Naive thymus-derived CD4-positive, alpha-beta T cell (primary cell): ENCODE results near the gene PDCD1LG2. TPM values are rescaled to one million over a fixed set of nuclear protein-coding genes. Genes with fewer than 3 reads are reported as not detected.

Experiments used
- ATAC-seq: fragments of 150-1000 bp; cut with Tn5 transposase; 2 replicates; pipeline ENCODE4 v1.10.0; 2021; ENCODE audit warnings: mild to moderate bottlenecking, moderate library complexity
- CTCF ChIA-PET: fragments of 350-600 bp; sonication (Branson Sonifier 250); formaldehyde crosslinking; loops from one replicate; lab custom pipeline; 2021; ENCODE audit warnings: antibody characterized with exemption; lab: Charles Lee
- POLR2A ChIA-PET: fragments of 350-600 bp; sonication (Branson Sonifier 250); formaldehyde crosslinking; loops from one replicate; lab custom pipeline; 2021; ENCODE audit warnings: antibody characterized with exemption, inconsistent platforms; lab: Charles Lee
- DNase-seq, 9 donors: peaks; one replicate each; pipeline versions ENCODE4 v3.0.0 to v3.0.0-alpha.2; 2020 to 2022; ENCODE audit warnings: mixed read lengths in 1 of 9
- H3K27ac ChIP-seq: one replicate; pipeline ENCODE4 v1.7.0; 2013; ENCODE audit warnings: mild to moderate bottlenecking, low read depth, low read length, moderate library complexity
- H3K27me3 ChIP-seq, 2 donors: one replicate each; pipeline ENCODE4 v1.7.0; 2013; ENCODE audit warnings: low read length in 2 of 2, mild to moderate bottlenecking in 2 of 2, moderate library complexity in 2 of 2; ENCODE audit not compliant: control insufficient read depth in 2 of 2, insufficient read depth in 2 of 2
- H3K36me3 ChIP-seq, 3 experiments: 1 replicate in 2 of 3; 2 replicates in 1 of 3; pipeline ENCODE4 v1.7.0; 2013; ENCODE audit warnings: low read length in 3 of 3, mild to moderate bottlenecking in 3 of 3, moderate library complexity in 1 of 3; ENCODE audit not compliant: insufficient read depth in 3 of 3, control insufficient read depth in 2 of 3
- H3K4me1 ChIP-seq, 2 donors: one replicate each; pipeline ENCODE4 v1.7.0; 2013; ENCODE audit warnings: low read length in 2 of 2, mild to moderate bottlenecking in 2 of 2, moderate library complexity in 1 of 2; ENCODE audit not compliant: control insufficient read depth in 2 of 2, insufficient read depth in 2 of 2
- H3K4me3 ChIP-seq: 2 replicates; pipeline ENCODE4 v1.7.0; 2013; ENCODE audit warnings: mild to moderate bottlenecking, low read length
- H3K9me3 ChIP-seq, 3 experiments: 1 replicate in 2 of 3; 2 replicates in 1 of 3; pipeline ENCODE4 v1.7.0; 2013; ENCODE audit warnings: low read length in 3 of 3; ENCODE audit not compliant: control insufficient read depth in 2 of 3
- H3K27ac Mint-ChIP-seq, 9 donors: one replicate each; pipeline ENCODE4 v1.8.0; 2020 to 2022; ENCODE audit warnings: mixed read lengths in 9 of 9, mild to moderate bottlenecking in 8 of 9, moderate library complexity in 5 of 9, inconsistent platforms in 2 of 9
- H3K27me3 Mint-ChIP-seq, 5 donors: one replicate each; pipeline ENCODE4 v1.8.0; 2021 to 2022; ENCODE audit warnings: mixed read lengths in 5 of 5, mild to moderate bottlenecking in 1 of 5
- H3K36me3 Mint-ChIP-seq, 5 donors: one replicate each; pipeline ENCODE4 v1.8.0; 2020 to 2022; ENCODE audit warnings: mixed read lengths in 5 of 5, mild to moderate bottlenecking in 3 of 5, inconsistent platforms in 1 of 5
- H3K4me1 Mint-ChIP-seq, 7 donors: one replicate each; pipeline ENCODE4 v1.8.0; 2020 to 2022; ENCODE audit warnings: mixed read lengths in 7 of 7, mild to moderate bottlenecking in 3 of 7, inconsistent platforms in 1 of 7
- H3K4me3 Mint-ChIP-seq, 10 donors: one replicate each; pipeline ENCODE4 v1.8.0; 2020 to 2022; ENCODE audit warnings: mild to moderate bottlenecking in 10 of 10, mixed read lengths in 10 of 10, moderate library complexity in 6 of 10, inconsistent platforms in 2 of 10
- H3K9me3 Mint-ChIP-seq, 11 donors: one replicate each; pipeline ENCODE4 v1.8.0; 2020 to 2022; ENCODE audit warnings: mixed read lengths in 11 of 11, mild to moderate bottlenecking in 4 of 11, inconsistent platforms in 1 of 11, moderate library complexity in 1 of 11
- intact Hi-C, 2 donors: fragments of 100-400 bp; cut with micrococcal nuclease; formaldehyde crosslinking; loops; one replicate each; pipeline ENCODE4 v1.15.1; 2023
- polyA plus RNA-seq, 2 donors: library from polyadenylated mRNA; unstranded; fragments of 300-500 nt; fragmentation: Illumina TruSeq; gene quantifications; one replicate each; pipeline ENCODE4 v1.2.3, GENCODE V29; 2021
- total RNA-seq, 6 experiments: library from RNA in 5 of 6; stranded (reverse) in 5 of 6; gene quantifications; 1 replicate in 5 of 6; 2 replicates in 1 of 6; pipeline ENCODE4 v1.2.3 and lab custom pipeline; 2021 to 2026

Gene PDCD1LG2
- total and polyA plus RNA-seq, 7 experiments from 2014 or later: 0.16 to 7.4 (median 0.32) TPM; not detected in 2

GRCh38 chr9:5549658-5550650, 39.6 kb downstream of the PDCD1LG2 start:
- ChIA-PET CTCF (interaction anchor here (0.6 to 1.0 kb wide), 3 partner anchors 26 to 100 kb away, joined by 3 read pairs; partner anchors contain the start of gene CD274), POLR2A (interaction anchor here (1.0 kb wide), 1 partner anchor 8 kb away, joined by 6 read pairs; no protein-coding TSS in a partner anchor)
- Mint-ChIP-seq H3K36me3 (peaks cover 0 to 64% (median 0%) of the 10 kb centered on the region in 5 donors), H3K9me3 (peaks cover 0 to 6% (median 0%) of the 10 kb centered on the region in 11 donors), H3K4me1 (peaks cover 0 to 6% (median 0%) of the 10 kb centered on the region in 7 donors), H3K27me3 (peaks cover 0 to 4% (median 0%) of the 10 kb centered on the region in 5 donors), H3K27ac (peak overlapping the region in 1 of 9 donors; percentile 30), H3K4me3 (no peak overlapping the region)
- Histone ChIP-seq H3K27me3 (no peaks in the 10 kb centered on the region), H3K27ac (no peak overlapping the region), H3K36me3 (no peaks in the 10 kb centered on the region), H3K9me3 (no peaks in the 10 kb centered on the region), H3K4me1 (no peaks in the 10 kb centered on the region), H3K4me3 (no peak overlapping the region)
- intact Hi-C loops: loop anchor here in 1 of 2 donors (2.0 kb wide), 1 partner anchor 19 kb away; no protein-coding TSS in a partner anchor
- ATAC-seq (no peak), DNase-seq (no peak)

- H3K4me3 ChIP-seq: no peak overlapping the region
- H3K9me3 Mint-ChIP-seq: peaks cover 0 to 6% (median 0%) of the 10 kb centered on the region in 11 donors
- no peaks in the 10 kb centered on the region for H3K36me3 ChIP-seq
- H3K27ac ChIP-seq: no peak overlapping the region
- intact Hi-C loops: loop anchor here in 1 of 2 donors (2.0 kb wide), 1 partner anchor 21 kb away; no protein-coding TSS in a partner anchor
- H3K27ac Mint-ChIP-seq: peak overlapping the region in 1 of 9 donors; percentile 31
- H3K27me3 Mint-ChIP-seq: peaks cover 0 to 4% (median 0%) of the 10 kb centered on the region in 5 donors
- no peaks in the 10 kb centered on the region for H3K4me1 ChIP-seq
- H3K9me3 ChIP-seq: no peaks in the 10 kb centered on the region
- H3K36me3 Mint-ChIP-seq: peaks cover 0 to 71% (median 0%) of the 10 kb centered on the region in 5 donors
- peaks cover 0 to 16% (median 6%) of the 10 kb centered on the region in 7 donors for H3K4me1 Mint-ChIP-seq
- ATAC-seq: no peak
- no peaks in the 10 kb centered on the region for H3K27me3 ChIP-seq
- no peak for DNase-seq
- H3K4me3 Mint-ChIP-seq: no peak overlapping the region
- POLR2A ChIA-PET: interaction anchor here (1.9 kb wide), 1 partner anchor 12 kb away, joined by 7 read pairs; no protein-coding TSS in a partner anchor
- CTCF ChIA-PET: no interaction called here
Observed at GRCh38 chr9:5551368-5552150, 41.2 kb downstream of the PDCD1LG2 start.

- Mint-ChIP-seq H3K9me3 (peaks cover 0 to 6% (median 0%) of the 10 kb centered on the region in 11 donors), H3K27ac (peak overlapping the region in 1 of 9 donors; percentile 63), H3K36me3 (peaks cover 0 to 73% (median 0%) of the 10 kb centered on the region in 5 donors), H3K27me3 (peaks cover 0 to 4% (median 0%) of the 10 kb centered on the region in 5 donors), H3K4me3 (no peak overlapping the region), H3K4me1 (peaks cover 6 to 23% (median 11%) of the 10 kb centered on the region in 7 donors)
- no peak for ATAC-seq
- H3K9me3 ChIP-seq: no peaks in the 10 kb centered on the region
- ChIA-PET CTCF (no interaction called here), POLR2A (interaction anchor here (1.9 kb wide), 1 partner anchor 11 kb away, joined by 7 read pairs; no protein-coding TSS in a partner anchor)
- peaks cover 2 to 7% of the 10 kb centered on the region in 2 donors for H3K4me1 ChIP-seq
- H3K27ac ChIP-seq: no peak overlapping the region
- no peaks in the 10 kb centered on the region for H3K27me3 ChIP-seq
- no peak for DNase-seq
- no peaks in the 10 kb centered on the region for H3K36me3 ChIP-seq
- no peak overlapping the region for H3K4me3 ChIP-seq
- intact Hi-C loops: no loop called here
Observed at GRCh38 chr9:5552301-5552700, 42.0 kb downstream of the PDCD1LG2 start.

GRCh38 chr9:5553211-5553610, 42.9 kb downstream of the PDCD1LG2 start:
- Mint-ChIP-seq H3K9me3 (peaks cover 0 to 6% (median 0%) of the 10 kb centered on the region in 11 donors), H3K27ac (no peak overlapping the region), H3K27me3 (peaks cover 0 to 4% (median 0%) of the 10 kb centered on the region in 5 donors), H3K4me1 (peaks cover 15 to 32% (median 20%) of the 10 kb centered on the region in 7 donors), H3K4me3 (no peak overlapping the region), H3K36me3 (peaks cover 0 to 76% (median 0%) of the 10 kb centered on the region in 5 donors)
- H3K27me3 ChIP-seq: no peaks in the 10 kb centered on the region
- CTCF ChIA-PET: no interaction called here
- no peak overlapping the region for H3K27ac ChIP-seq
- no peak for ATAC-seq
- POLR2A ChIA-PET: interaction anchor here (0.5 to 1.9 kb wide), 3 partner anchors 10 to 103 kb away, joined by 3 to 7 read pairs (median 3); partner anchors contain the start of gene CD274
- no peak overlapping the region for H3K4me3 ChIP-seq
- no peaks in the 10 kb centered on the region for H3K36me3 ChIP-seq
- H3K9me3 ChIP-seq: no peaks in the 10 kb centered on the region
- no peak for DNase-seq
- intact Hi-C loops: no loop called here
- H3K4me1 ChIP-seq: peaks cover 11 to 16% of the 10 kb centered on the region in 2 donors

- no peaks in the 10 kb centered on the region for H3K36me3 ChIP-seq
- H3K4me1 ChIP-seq: peaks cover 22 to 26% of the 10 kb centered on the region in 2 donors
- DNase-seq (no peak), ATAC-seq (no peak)
- POLR2A ChIA-PET: interaction anchor here (0.7 to 8.8 kb wide), 3 partner anchors 9 to 31 kb away, joined by 3 to 68 read pairs (median 5); no protein-coding TSS in a partner anchor
- no peak overlapping the region for H3K4me3 Mint-ChIP-seq
- intact Hi-C loops: no loop called here
- H3K27ac Mint-ChIP-seq: peak overlapping the region in 1 of 9 donors; percentile 51
- H3K27me3 ChIP-seq: no peaks in the 10 kb centered on the region
- peaks cover 0 to 4% (median 0%) of the 10 kb centered on the region in 5 donors for H3K27me3 Mint-ChIP-seq
- H3K9me3 Mint-ChIP-seq: peaks cover 0 to 9% (median 0%) of the 10 kb centered on the region in 11 donors
- no peaks in the 10 kb centered on the region for H3K9me3 ChIP-seq
- H3K4me3 ChIP-seq: no peak overlapping the region
- no peak overlapping the region for H3K27ac ChIP-seq
- CTCF ChIA-PET: interaction anchor here (0.7 kb wide), 1 partner anchor 105 kb away, joined by 3 read pairs; no protein-coding TSS in a partner anchor
- H3K36me3 Mint-ChIP-seq: peaks cover 0 to 79% (median 0%) of the 10 kb centered on the region in 5 donors
- H3K4me1 Mint-ChIP-seq: peaks cover 22 to 41% (median 31%) of the 10 kb centered on the region in 7 donors
Observed at GRCh38 chr9:5554254-5554653, 43.9 kb downstream of the PDCD1LG2 start.
